B cell (primary cell): ENCODE data around the gene BARHL2. TPM values are rescaled to one million over a fixed set of nuclear protein-coding genes. Genes with fewer than 3 reads are reported as not detected.

Source experiments
- ATAC-seq: fragments of 200-7000 bp; cut with Tn5 transposase; one replicate; pipeline ENCODE4 v1.10.0; 2021; ENCODE audit warnings: low read depth, mild to moderate bottlenecking, moderate number of reproducible peaks, moderate library complexity
- CTCF ChIA-PET: fragments of 350-600 bp; sonication (Branson Sonifier 250); formaldehyde crosslinking; loops from one replicate; lab custom pipeline; 2021; ENCODE audit warnings: antibody characterized with exemption, inconsistent platforms; lab: Charles Lee
- POLR2A ChIA-PET: fragments of 350-600 bp; sonication (Branson Sonifier 250); formaldehyde crosslinking; loops from one replicate; lab custom pipeline; 2021; ENCODE audit warnings: antibody characterized with exemption; lab: Charles Lee
- DNase-seq: peaks from one replicate; pipeline ENCODE4 v3.0.0; 2013
- H2AFZ ChIP-seq: 2 replicates; pipeline ENCODE4 v1.6.1; 2012; ENCODE audit warnings: mild to moderate bottlenecking, low read depth, low read length; ENCODE audit not compliant: insufficient read depth, poor library complexity, severe bottlenecking
- H3K27ac ChIP-seq, 2 donors: 1 replicate in 1 of 2; 2 replicates in 1 of 2; pipeline ENCODE4 v1.5.1; 2012 to 2013; ENCODE audit warnings: low read length in 2 of 2, mild to moderate bottlenecking in 2 of 2, moderate library complexity in 1 of 2
- H3K27me3 ChIP-seq, 4 experiments: fragments of 200-600 bp in 1 of 4; sonication (generic) in 1 of 4; replicated peaks in 1 of 4; 1 replicate in 2 of 4; 2 replicates in 2 of 4; pipeline versions ENCODE4 v1.6.1 to v1.7.0; 2013 to 2016; ENCODE audit warnings: low read length in 3 of 4, mild to moderate bottlenecking in 2 of 4, mixed read lengths in 1 of 4, moderate library complexity in 1 of 4; ENCODE audit not compliant: insufficient read depth in 4 of 4, control insufficient read depth in 3 of 4; ENCODE audit errors: control extremely low read depth in 1 of 4
- H3K36me3 ChIP-seq, 2 experiments: replicated peaks in 1 of 2; 1 replicate in 1 of 2; 2 replicates in 1 of 2; pipeline versions ENCODE4 v1.6.1 to v1.7.1; 2013; ENCODE audit warnings: low read length in 1 of 2; ENCODE audit not compliant: insufficient read depth in 2 of 2, control insufficient read depth in 1 of 2; ENCODE audit errors: control extremely low read depth in 1 of 2, extremely low read depth in 1 of 2
- H3K4me1 ChIP-seq, 2 donors: fragments of 200-600 bp in 1 of 2; sonication (generic) in 1 of 2; 1 replicate in 1 of 2; 2 replicates in 1 of 2; pipeline versions ENCODE4 v1.5.1 to v1.6.1; 2013 to 2017; ENCODE audit warnings: low read length in 2 of 2; ENCODE audit not compliant: control insufficient read depth in 2 of 2, insufficient read depth in 2 of 2
- H3K4me2 ChIP-seq: replicated peaks from 2 replicates; pipeline ENCODE3; 2012; ENCODE audit warnings: mild to moderate bottlenecking, low read depth, low read length; ENCODE audit not compliant: poor library complexity, severe bottlenecking
- H3K4me3 ChIP-seq, 5 experiments: fragments of 200-600 bp in 1 of 5; sonication (generic) in 1 of 5; 1 replicate in 3 of 5; 2 replicates in 2 of 5; pipeline versions ENCODE4 v1.5.1 to v1.7.0; 2011 to 2016; ENCODE audit warnings: low read length in 4 of 5, mild to moderate bottlenecking in 4 of 5, low read depth in 2 of 5, control low read depth in 1 of 5, moderate library complexity in 1 of 5; ENCODE audit not compliant: insufficient read depth in 1 of 5; ENCODE audit errors: control extremely low read depth in 1 of 5, extremely low read depth in 1 of 5
- H3K79me2 ChIP-seq: fragments of 200-600 bp; sonication (generic); one replicate; pipeline ENCODE4 v1.6.0; 2016; ENCODE audit warnings: low read length; ENCODE audit not compliant: control insufficient read depth, insufficient read depth
- H3K9ac ChIP-seq: fragments of 200-600 bp; sonication (generic); 2 replicates; pipeline ENCODE4 v1.6.1; 2017; ENCODE audit warnings: mild to moderate bottlenecking, low read length, moderate library complexity
- H3K9me3 ChIP-seq, 3 donors: one replicate each; pipeline versions ENCODE4 v1.6.1 to v1.7.1; 2013; ENCODE audit warnings: low read length in 2 of 3; ENCODE audit not compliant: control insufficient read depth in 2 of 3, insufficient read depth in 1 of 3; ENCODE audit errors: control extremely low read depth in 1 of 3
- H4K20me1 ChIP-seq: 2 replicates; pipeline ENCODE4 v1.6.0; 2012; ENCODE audit warnings: mild to moderate bottlenecking, low read length; ENCODE audit not compliant: insufficient read depth, control insufficient read depth, poor library complexity, severe bottlenecking
- H3K27ac Mint-ChIP-seq: one replicate; pipeline ENCODE4 v1.8.0; 2021; ENCODE audit warnings: mixed read lengths
- H3K27me3 Mint-ChIP-seq: one replicate; pipeline ENCODE4 v1.8.0; 2021; ENCODE audit warnings: mixed read lengths
- H3K4me1 Mint-ChIP-seq: one replicate; pipeline ENCODE4 v1.8.0; 2021; ENCODE audit warnings: mixed read lengths
- H3K4me3 Mint-ChIP-seq: one replicate; pipeline ENCODE4 v1.8.0; 2021; ENCODE audit warnings: mixed read lengths
- H3K9me3 Mint-ChIP-seq: one replicate; pipeline ENCODE4 v1.8.0; 2022; ENCODE audit warnings: mixed read lengths; ENCODE audit not compliant: insufficient read depth
- EZH2 ChIP-seq: IDR thresholded peaks from 2 replicates; pipeline ENCODE4 v1.6.1; 2012; ENCODE audit warnings: borderline replicate concordance, low read depth, mild to moderate bottlenecking, moderate library complexity, low read length; ENCODE audit not compliant: insufficient read depth, poor library complexity, severe bottlenecking
- WGBS: methylation state at CpG from one replicate; pipeline ENCODE4 v1.1.5; 2013; ENCODE audit warnings: missing lambda C conversion rate; ENCODE audit not compliant: insufficient coverage; 5-methylcytosine and 5-hydroxymethylcytosine counted together
- intact Hi-C: fragments of 100-400 bp; cut with micrococcal nuclease; formaldehyde crosslinking; loops from one replicate; pipeline ENCODE4 v1.10.0; 2022
- polyA plus RNA-seq: library from polyadenylated mRNA; depleted of rRNA; stranded (reverse); fragments of >200 nt; gene quantifications from 2 replicates; pipeline ENCODE4 v1.2.3, GENCODE V29; 2012
- total RNA-seq, 2 donors: library from RNA; stranded (reverse); fragments of 120-200 nt in 1 of 2; gene quantifications; 1 replicate in 1 of 2; 2 replicates in 1 of 2; pipeline versions ENCODE4 v1.2.3 to v1.2.4, GENCODE V29; 2013 to 2022
- TF ChIP-seq, protein P1 (sequence below): fragments of 200-600 bp; IDR thresholded peaks from one replicate; pipeline ENCODE4 v1.8.0; 2022; ENCODE audit warnings: antibody characterized with exemption, mild to moderate bottlenecking

The BARHL2 gene
- total and polyA plus RNA-seq, 2 donors (not counting 1 experiment from before 2014, with no cell fraction given): not detected

DNA sequence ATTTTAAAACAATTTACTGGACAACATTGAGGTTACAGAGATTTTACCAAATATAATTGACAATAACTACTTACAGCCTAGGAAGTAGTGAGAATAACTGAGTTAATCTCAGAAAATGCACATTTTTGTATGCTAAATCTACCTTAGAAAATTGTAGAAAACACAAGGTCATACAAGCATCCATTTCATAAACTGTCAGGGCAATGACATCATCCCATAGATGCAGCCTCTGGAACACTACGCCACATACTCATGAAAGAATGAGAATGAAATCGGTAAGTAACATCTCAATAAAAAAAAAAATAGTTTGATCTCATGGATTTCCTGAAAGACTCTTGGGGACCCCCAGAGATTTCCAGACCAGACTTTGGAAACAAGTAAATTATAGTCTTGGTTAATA, 28.9 kb upstream of the BARHL2 start:
- H3K4me1 ChIP-seq: no peaks in the 10 kb centered on the region
- ATAC-seq (no peak), DNase-seq (no peak)
- no peaks in the 10 kb centered on the region for H3K9me3 Mint-ChIP-seq
- H3K36me3 ChIP-seq: no peaks in the 10 kb centered on the region
- H4K20me1 ChIP-seq: no peaks in the 10 kb centered on the region
- peaks cover 0 to 1% (median 0%) of the 10 kb centered on the region in 3 donors for H3K9me3 ChIP-seq
- no peak overlapping the region for H3K27ac Mint-ChIP-seq
- H3K79me2 ChIP-seq: no peaks in the 10 kb centered on the region
- intact Hi-C loops: no loop called here
- H3K4me3 Mint-ChIP-seq: no peak overlapping the region
- no peak overlapping the region for H3K4me3 ChIP-seq
- peaks cover 33% of the 10 kb centered on the region for H3K27me3 Mint-ChIP-seq
- no peak overlapping the region for H3K4me2 ChIP-seq
- WGBS: no CpG with 5 or more reads among the region's 2 CpGs
- no peak overlapping the region for H3K27ac ChIP-seq
- POLR2A ChIA-PET: no interaction called here
- CTCF ChIA-PET: no interaction called here
- TF ChIP-seq, protein P1, sequence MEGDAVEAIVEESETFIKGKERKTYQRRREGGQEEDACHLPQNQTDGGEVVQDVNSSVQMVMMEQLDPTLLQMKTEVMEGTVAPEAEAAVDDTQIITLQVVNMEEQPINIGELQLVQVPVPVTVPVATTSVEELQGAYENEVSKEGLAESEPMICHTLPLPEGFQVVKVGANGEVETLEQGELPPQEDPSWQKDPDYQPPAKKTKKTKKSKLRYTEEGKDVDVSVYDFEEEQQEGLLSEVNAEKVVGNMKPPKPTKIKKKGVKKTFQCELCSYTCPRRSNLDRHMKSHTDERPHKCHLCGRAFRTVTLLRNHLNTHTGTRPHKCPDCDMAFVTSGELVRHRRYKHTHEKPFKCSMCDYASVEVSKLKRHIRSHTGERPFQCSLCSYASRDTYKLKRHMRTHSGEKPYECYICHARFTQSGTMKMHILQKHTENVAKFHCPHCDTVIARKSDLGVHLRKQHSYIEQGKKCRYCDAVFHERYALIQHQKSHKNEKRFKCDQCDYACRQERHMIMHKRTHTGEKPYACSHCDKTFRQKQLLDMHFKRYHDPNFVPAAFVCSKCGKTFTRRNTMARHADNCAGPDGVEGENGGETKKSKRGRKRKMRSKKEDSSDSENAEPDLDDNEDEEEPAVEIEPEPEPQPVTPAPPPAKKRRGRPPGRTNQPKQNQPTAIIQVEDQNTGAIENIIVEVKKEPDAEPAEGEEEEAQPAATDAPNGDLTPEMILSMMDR: no peak
- TF ChIP-seq EZH2: no peak
- H3K9ac ChIP-seq: no peak overlapping the region
- no peaks in the 10 kb centered on the region for H3K4me1 Mint-ChIP-seq
- peaks cover 0 to 8% (median 4%) of the 10 kb centered on the region in 4 experiments for H3K27me3 ChIP-seq
- no peak overlapping the region for H2AFZ ChIP-seq

DNA sequence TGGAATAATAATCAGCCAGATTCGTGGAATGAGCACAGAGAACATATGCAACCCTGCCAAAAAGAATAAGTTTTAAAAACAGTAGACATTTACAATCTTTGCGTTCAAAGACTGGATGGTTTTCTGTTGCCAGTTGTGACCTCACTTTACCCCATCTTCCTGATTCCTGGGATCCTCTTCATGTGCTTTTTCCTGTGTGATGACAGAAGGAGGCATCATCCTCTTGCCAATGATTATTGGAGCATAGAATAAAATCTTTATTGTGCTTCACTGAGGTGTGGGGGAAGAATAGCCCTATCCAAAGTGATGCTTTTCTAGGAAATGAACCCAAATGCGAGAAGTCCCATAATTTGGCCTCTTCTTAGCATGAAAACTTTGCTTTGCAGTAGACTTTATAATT, 15.0 kb upstream of the BARHL2 start:
- intact Hi-C loops: no loop called here
- ATAC-seq (no peak), DNase-seq (no peak)
- Histone ChIP-seq H3K9ac (no peak overlapping the region), H3K4me3 (no peak overlapping the region), H3K36me3 (no peaks in the 10 kb centered on the region), H3K4me2 (no peak overlapping the region), H3K9me3 (peaks cover 2 to 21% (median 6%) of the 10 kb centered on the region in 3 donors), H3K4me1 (peaks cover 23 to 38% of the 10 kb centered on the region in 2 donors), H3K27me3 (peaks cover 0 to 65% (median 57%) of the 10 kb centered on the region in 4 experiments), H3K27ac (no peak overlapping the region), H2AFZ (no peak overlapping the region), H4K20me1 (no peaks in the 10 kb centered on the region), H3K79me2 (no peaks in the 10 kb centered on the region)
- H3K9me3 Mint-ChIP-seq: peaks cover 2% of the 10 kb centered on the region
- TF ChIP-seq, protein P1: no peak
- no peak for TF ChIP-seq EZH2
- ChIA-PET POLR2A (no interaction called here), CTCF (no interaction called here)
- WGBS: no CpG with 5 or more reads among the region's 3 CpGs
- no peak overlapping the region for H3K27ac Mint-ChIP-seq
- peaks cover 77% of the 10 kb centered on the region for H3K27me3 Mint-ChIP-seq
- H3K4me1 Mint-ChIP-seq: peaks cover 28% of the 10 kb centered on the region
- H3K4me3 Mint-ChIP-seq: no peak overlapping the region
